Measurements from ENCODE around the gene GPR31.

GRCh38 chr6:167200806-167201205, 43.0 kb upstream of the GPR31 start:
- TF ChIP-seq ZNF274 (IDR thresholded peaks at IDR 0.05; ENCODE audit: low read depth, low read length) (no peak), SUZ12 (IDR thresholded peaks at IDR 0.05; ENCODE audit: extremely low read depth, insufficient read depth, insufficient read length) (no peak)
